A549 (cell line): Measurements from ENCODE around the gene RAD51B. TPM values are rescaled to one million over a fixed set of nuclear protein-coding genes. Genes with fewer than 3 reads are reported as not detected.
A peak's percentile ranks its signal among the peaks of the same experiment; 100 is the strongest.

ENCODE experiments used
- ATAC-seq, 2 experiments: fragments of 200-7000 bp in 1 of 2; fragments of >200 bp in 1 of 2; cut with Nextera tagmentation in 1 of 2; cut with Tn5 transposase in 1 of 2; 3 replicates each; pipeline versions ENCODE4 v1.8.0 to v1.9.1; 2018 to 2020; ENCODE audit warnings: mild to moderate bottlenecking in 1 of 2, moderate library complexity in 1 of 2
- CTCF ChIA-PET: fragments of 300-600 bp; sonication (Branson Sonifier 250); formaldehyde crosslinking; extraction: SDS; loops from one replicate; lab custom pipeline; 2021; ENCODE audit warnings: antibody characterized with exemption, inconsistent platforms; lab: Yijun Ruan, JAX
- POLR2A ChIA-PET: fragments of 350-600 bp; formaldehyde crosslinking; extraction: SDS; loops from one replicate; lab custom pipeline; 2021; ENCODE audit warnings: antibody characterized with exemption, inconsistent platforms; lab: Yijun Ruan, JAX
- DNase-seq, 2 experiments: peaks; one replicate each; pipeline versions ENCODE4 v3.0.0 to v3.0.0-alpha.2; 2011 to 2016; ENCODE audit warnings: low read depth in 1 of 2, low spot score in 1 of 2
- FAIRE-seq: peaks from 2 replicates; lab custom pipeline; 2011; peaks lifted over from hg19 to GRCh38; lab: Jason Lieb, UNC
- H3K27ac ChIP-seq, 2 experiments: fragments of >200 bp; sonication (Bioruptor Twin); formaldehyde crosslinking; 3 replicates each; pipeline ENCODE4 v1.5.1; 2016 to 2017
- H3K4me1 ChIP-seq: fragments of >200 bp; sonication (Bioruptor Twin); formaldehyde crosslinking; 3 replicates; pipeline ENCODE4 v1.6.1; 2016
- H3K4me2 ChIP-seq: fragments of >200 bp; sonication (Bioruptor Twin); formaldehyde crosslinking; 3 replicates; pipeline ENCODE4 v1.6.1; 2016
- H3K4me3 ChIP-seq: fragments of >200 bp; sonication (Bioruptor Twin); formaldehyde crosslinking; 3 replicates; pipeline ENCODE4 v1.5.1; 2016
- H3K9me3 ChIP-seq: fragments of >200 bp; sonication (Bioruptor Twin); formaldehyde crosslinking; 3 replicates; pipeline ENCODE4 v1.6.1; 2016
- CEBPB ChIP-seq, 2 experiments: fragments of >200 bp in 1 of 2; sonication (Bioruptor Twin) in 1 of 2; formaldehyde crosslinking in 1 of 2; IDR thresholded peaks; 2 replicates each; pipeline ENCODE4 v1.6.1; 2012 to 2016
- EHF ChIP-seq: fragments of 250-450 bp; sonication (Bioruptor Pico); IDR thresholded peaks from 2 replicates; pipeline ENCODE4 v1.5.0; 2020; ENCODE audit warnings: mild to moderate bottlenecking
- FOSB ChIP-seq: fragments of 250-450 bp; sonication (Bioruptor Pico); IDR thresholded peaks from 2 replicates; pipeline ENCODE4 v1.5.0; 2020; ENCODE audit warnings: mild to moderate bottlenecking, moderate library complexity
- FOSL2 ChIP-seq, 2 experiments: fragments of 450-650 bp in 1 of 2; fragments of >200 bp in 1 of 2; sonication (Bioruptor Twin) in 1 of 2; formaldehyde crosslinking; IDR thresholded peaks; 2 replicates each; pipeline versions ENCODE4 v1.5.0 to v1.6.1; 2016 to 2020; ENCODE audit warnings: mild to moderate bottlenecking in 1 of 2, moderate library complexity in 1 of 2
- FOXS1 ChIP-seq: fragments of 250-450 bp; sonication (Bioruptor Pico); IDR thresholded peaks from 2 replicates; pipeline ENCODE4 v1.5.0; 2020; ENCODE audit warnings: mild to moderate bottlenecking, moderate library complexity
- HDAC2 ChIP-seq: fragments of 200-600 bp; sonication (generic); IDR thresholded peaks from 2 replicates; pipeline ENCODE4 v1.6.1; 2016
- HOXA7 ChIP-seq: fragments of 250-450 bp; sonication (Bioruptor Pico); IDR thresholded peaks from 2 replicates; pipeline ENCODE4 v1.5.0; 2020; ENCODE audit warnings: mild to moderate bottlenecking, moderate library complexity
- HOXB5 ChIP-seq: fragments of 250-450 bp; sonication (Bioruptor Pico); IDR thresholded peaks from 2 replicates; pipeline ENCODE4 v1.5.0; 2020; ENCODE audit warnings: mild to moderate bottlenecking, moderate library complexity
- JUN ChIP-seq, 2 experiments: fragments of >200 bp; sonication (Bioruptor Twin); formaldehyde crosslinking; IDR thresholded peaks; 2 replicates in 1 of 2; 3 replicates in 1 of 2; pipeline ENCODE4 v1.6.1; 2016 to 2017
- KDM1A ChIP-seq: fragments of 200-600 bp; sonication (generic); IDR thresholded peaks from 2 replicates; pipeline ENCODE4 v1.6.1; 2016; ENCODE audit warnings: low read depth, mild to moderate bottlenecking
- MAZ ChIP-seq: fragments of 150-350 bp; IDR thresholded peaks from 2 replicates; pipeline ENCODE4 v1.6.1; 2014; ENCODE audit warnings: antibody characterized with exemption, low read depth, low read length, borderline replicate concordance
- POLR2A ChIP-seq: IDR thresholded peaks from 2 replicates; pipeline ENCODE4 v1.6.1; 2012; ENCODE audit warnings: mild to moderate bottlenecking, low read length
- RAD21 ChIP-seq, 2 experiments: fragments of >200 bp in 1 of 2; sonication (Bioruptor Twin) in 1 of 2; formaldehyde crosslinking in 1 of 2; IDR thresholded peaks in 1 of 2; conservative IDR thresholded peaks in 1 of 2; 2 replicates in 1 of 2; 3 replicates in 1 of 2; pipeline ENCODE4 v1.6.1; 2012 to 2018; ENCODE audit warnings: inconsistent platforms in 1 of 2
- RARB ChIP-seq: fragments of 250-450 bp; sonication (Bioruptor Pico); IDR thresholded peaks from 2 replicates; pipeline ENCODE4 v1.8.0; 2021; ENCODE audit warnings: mild to moderate bottlenecking, moderate library complexity
- RCOR1 ChIP-seq: fragments of 150-350 bp; IDR thresholded peaks from 2 replicates; pipeline ENCODE4 v1.6.1; 2014; ENCODE audit warnings: antibody characterized with exemption, low read length, low read depth
- RFX5 ChIP-seq: fragments of 450-650 bp; IDR thresholded peaks from 2 replicates; pipeline ENCODE4 v1.7.1; 2014; ENCODE audit warnings: antibody characterized with exemption, mild to moderate bottlenecking, moderate library complexity
- RNF2 ChIP-seq: fragments of 200-600 bp; sonication (generic); IDR thresholded peaks from 2 replicates; pipeline ENCODE4 v1.6.1; 2016; ENCODE audit warnings: low read depth, mild to moderate bottlenecking, antibody characterized with exemption, moderate library complexity, borderline replicate concordance
- SREBF2 ChIP-seq: fragments of 450-650 bp; IDR thresholded peaks from 2 replicates; pipeline ENCODE4 v1.6.1; 2014; ENCODE audit warnings: mild to moderate bottlenecking, moderate library complexity
- TP53 ChIP-seq: fragments of 250-450 bp; sonication (Bioruptor Pico); IDR thresholded peaks from 2 replicates; pipeline ENCODE4 v1.5.0; 2021; ENCODE audit warnings: mild to moderate bottlenecking, moderate library complexity
- ZC3H11A ChIP-seq: fragments of 450-650 bp; IDR thresholded peaks from 2 replicates; pipeline ENCODE4 v1.6.1; 2014; ENCODE audit warnings: antibody characterized with exemption, mild to moderate bottlenecking
- ZSCAN20 ChIP-seq: fragments of 250-450 bp; sonication (Bioruptor Pico); IDR thresholded peaks from 2 replicates; pipeline ENCODE4 v1.8.0; 2022; ENCODE audit warnings: mild to moderate bottlenecking, moderate library complexity
- whole genome bisulfite sequencing: methylation state at CpG from one replicate; pipeline ENCODE4 v1.1.6; 2017; ENCODE audit errors: missing lambda C conversion rate; 5-methylcytosine and 5-hydroxymethylcytosine counted together
- polyA plus RNA-seq, 4 experiments: library from polyadenylated mRNA; depleted of rRNA in 3 of 4; stranded (reverse); fragments of >200 nt; fragmentation: RNase III in 1 of 4; extraction: RNeasy Plus Mini Kit Qiagen cat#74134 plus additional on column Dnase treatment in 1 of 4; gene quantifications; 2 replicates in 3 of 4; 3 replicates in 1 of 4; pipeline ENCODE4 v1.2.3, GENCODE V29; 2011 to 2017
- TF ChIP-seq, protein P1 (sequence below): fragments of 150-350 bp; IDR thresholded peaks from 2 replicates; pipeline ENCODE4 v1.6.1; 2014; ENCODE audit warnings: low read depth, mild to moderate bottlenecking, low read length
- TF ChIP-seq, protein P2 (sequence below): fragments of 450-650 bp; IDR thresholded peaks from 2 replicates; pipeline ENCODE4 v1.6.1; 2014; ENCODE audit warnings: antibody characterized with exemption
- TF ChIP-seq, protein P3 (sequence below): fragments of 200-600 bp; sonication (generic); IDR thresholded peaks from 2 replicates; pipeline ENCODE4 v1.6.1; 2016; ENCODE audit warnings: antibody characterized with exemption, mild to moderate bottlenecking, moderate library complexity
- TF ChIP-seq, protein P4 (sequence below): fragments of 250-450 bp; sonication (Bioruptor Pico); IDR thresholded peaks from 2 replicates; pipeline ENCODE4 v1.5.0; 2020; ENCODE audit warnings: low read depth, mild to moderate bottlenecking, moderate library complexity
- TF ChIP-seq, protein P5 (sequence below): fragments of 250-450 bp; sonication (Bioruptor Pico); IDR thresholded peaks from 2 replicates; pipeline ENCODE4 v1.5.0; 2021; ENCODE audit warnings: mild to moderate bottlenecking, moderate library complexity, borderline replicate concordance

RAD51B gene
- polyA plus RNA-seq, 2 of the 4 experiments (the other 2 are of a cell fraction), result 7.2 to 10.8 TPM

DNA sequence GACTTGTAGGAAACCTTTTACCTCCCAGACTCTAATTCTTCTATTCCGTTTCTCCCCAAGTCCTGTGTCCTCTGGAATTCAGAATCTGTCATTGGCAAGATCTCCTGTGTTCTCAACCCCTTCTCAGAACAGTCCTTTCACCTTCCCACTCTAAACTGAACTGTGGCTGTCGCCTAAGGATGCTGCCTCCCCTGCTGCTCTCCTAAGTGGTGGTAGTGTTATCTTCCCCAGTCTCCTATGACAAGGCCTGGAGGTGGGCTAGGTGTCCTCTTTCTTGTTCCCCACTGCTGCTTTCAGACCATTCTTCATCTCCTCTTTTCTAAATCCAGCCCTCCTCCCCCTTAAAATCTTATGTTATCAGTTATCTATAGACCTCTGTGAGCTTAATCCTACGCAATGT lies 397.4 kb downstream of the RAD51B start:
- H3K4me1 ChIP-seq, result no peaks in the 10 kb centered on the region
- FAIRE-seq (no peak), ATAC-seq (no peak), DNase-seq (no peak)
- TF ChIP-seq RNF2 (no peak), JUN (IDR thresholded peaks at IDR 0.05) (no peak), TP53 (CRISPR knock-in tag) (no peak), POLR2A (no peak), EHF (no peak), RFX5 (no peak), RAD21 (conservative IDR thresholded peaks at IDR 0.05 in 1 of 2, IDR thresholded peaks at IDR 0.05 in 1 of 2) (no peak)
- TF ChIP-seq, protein P1, sequence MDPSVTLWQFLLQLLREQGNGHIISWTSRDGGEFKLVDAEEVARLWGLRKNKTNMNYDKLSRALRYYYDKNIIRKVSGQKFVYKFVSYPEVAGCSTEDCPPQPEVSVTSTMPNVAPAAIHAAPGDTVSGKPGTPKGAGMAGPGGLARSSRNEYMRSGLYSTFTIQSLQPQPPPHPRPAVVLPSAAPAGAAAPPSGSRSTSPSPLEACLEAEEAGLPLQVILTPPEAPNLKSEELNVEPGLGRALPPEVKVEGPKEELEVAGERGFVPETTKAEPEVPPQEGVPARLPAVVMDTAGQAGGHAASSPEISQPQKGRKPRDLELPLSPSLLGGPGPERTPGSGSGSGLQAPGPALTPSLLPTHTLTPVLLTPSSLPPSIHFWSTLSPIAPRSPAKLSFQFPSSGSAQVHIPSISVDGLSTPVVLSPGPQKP, result no peak
- CTCF ChIA-PET, result no interaction called here
- WGBS, result 97% methylated on average over 3 of the region's 3 CpGs
- POLR2A ChIA-PET, result no interaction called here
- H3K4me2 ChIP-seq, result no peak overlapping the region
- H3K27ac ChIP-seq, result peak overlapping the region in 1 of 2 experiments; percentile 61; a peak in 3 of 6 replicates
- H3K4me3 ChIP-seq, result no peak overlapping the region
- peaks cover 2% of the 10 kb centered on the region; the same call in 1 of the 3 replicates for H3K9me3 ChIP-seq

DNA sequence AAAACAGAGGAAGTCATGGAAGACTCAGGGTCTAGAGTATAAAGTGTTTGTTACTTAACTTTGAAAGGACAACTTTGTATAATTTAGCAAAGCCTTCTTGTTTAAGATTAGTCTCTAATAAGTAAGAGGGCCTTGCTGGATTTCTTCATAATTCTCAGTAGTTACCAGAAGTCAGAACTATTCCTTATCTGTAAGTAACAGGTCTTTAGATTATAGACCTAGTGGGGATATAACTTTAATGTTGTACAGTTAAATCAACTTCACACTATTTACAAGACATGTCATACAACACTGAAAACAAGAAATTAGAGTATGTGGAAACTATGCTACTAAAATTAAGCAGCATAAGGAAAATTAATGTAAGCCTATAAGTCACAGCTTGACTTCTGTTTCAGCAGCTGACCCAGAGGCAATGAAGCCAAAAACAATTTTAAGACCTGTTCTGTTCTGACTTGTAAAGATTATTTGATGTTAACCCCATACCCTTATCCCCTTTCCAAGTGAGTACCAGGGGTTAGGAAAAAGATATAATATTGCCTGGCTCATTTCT lies 398.3 kb downstream of the RAD51B start:
- CTCF ChIA-PET, result no interaction called here
- POLR2A ChIA-PET, result no interaction called here

DNA sequence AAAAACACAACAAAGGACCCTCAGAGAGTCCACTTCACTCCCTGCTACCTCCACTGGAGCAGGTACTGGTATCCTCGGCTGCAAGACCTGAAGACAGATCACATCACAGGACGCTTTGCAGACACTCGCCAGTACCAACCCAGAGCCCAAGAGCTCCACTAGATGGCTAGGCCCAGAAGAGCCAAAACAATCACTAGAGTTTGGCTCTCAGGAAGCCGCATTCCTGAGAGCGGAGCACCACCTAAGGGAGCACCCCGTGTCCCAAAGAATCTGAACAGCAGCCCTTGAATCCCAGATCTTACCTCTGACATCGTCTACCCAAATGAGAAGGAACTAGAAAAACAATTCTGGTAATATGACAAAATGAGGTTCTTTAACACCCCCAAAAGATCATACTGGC lies 399.8 kb downstream of the RAD51B start:
- WGBS, result 91% methylated on average over 7 of the region's 7 CpGs
- CTCF ChIA-PET, result interaction anchor here (1.0 kb wide), 1 partner anchor 9 kb away, joined by 4 read pairs; no protein-coding TSS in a partner anchor
- no peak for ATAC-seq

More for the DNA sequence above, 398.3 kb downstream of the RAD51B start:
- Histone ChIP-seq H3K4me3 (no peak overlapping the region), H3K4me2 (no peak overlapping the region), H3K4me1 (no peaks in the 10 kb centered on the region), H3K9me3 (no peaks in the 10 kb centered on the region), H3K27ac (peak overlapping the region in 1 of 2 experiments; percentile 68; a peak in 2 of 6 replicates)
- FAIRE-seq (no peak), ATAC-seq (no peak), DNase-seq (no peak)
- TF ChIP-seq HOXA7 (CRISPR knock-in tag), result no peak
- TF ChIP-seq FOSL2 (IDR thresholded peaks at IDR 0.05), result no peak
- TF ChIP-seq FOSL2 (CRISPR knock-in tag; IDR thresholded peaks at IDR 0.05), result no peak
- TF ChIP-seq ZC3H11A, result no peak
- no peak for TF ChIP-seq KDM1A
- no peak for TF ChIP-seq FOXS1
- TF ChIP-seq HOXB5, result no peak
- TF ChIP-seq SREBF2, result no peak
- TF ChIP-seq, protein P2, sequence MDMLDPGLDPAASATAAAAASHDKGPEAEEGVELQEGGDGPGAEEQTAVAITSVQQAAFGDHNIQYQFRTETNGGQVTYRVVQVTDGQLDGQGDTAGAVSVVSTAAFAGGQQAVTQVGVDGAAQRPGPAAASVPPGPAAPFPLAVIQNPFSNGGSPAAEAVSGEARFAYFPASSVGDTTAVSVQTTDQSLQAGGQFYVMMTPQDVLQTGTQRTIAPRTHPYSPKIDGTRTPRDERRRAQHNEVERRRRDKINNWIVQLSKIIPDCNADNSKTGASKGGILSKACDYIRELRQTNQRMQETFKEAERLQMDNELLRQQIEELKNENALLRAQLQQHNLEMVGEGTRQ, result no peak
- no peak for TF ChIP-seq ZSCAN20
- TF ChIP-seq, protein P3, sequence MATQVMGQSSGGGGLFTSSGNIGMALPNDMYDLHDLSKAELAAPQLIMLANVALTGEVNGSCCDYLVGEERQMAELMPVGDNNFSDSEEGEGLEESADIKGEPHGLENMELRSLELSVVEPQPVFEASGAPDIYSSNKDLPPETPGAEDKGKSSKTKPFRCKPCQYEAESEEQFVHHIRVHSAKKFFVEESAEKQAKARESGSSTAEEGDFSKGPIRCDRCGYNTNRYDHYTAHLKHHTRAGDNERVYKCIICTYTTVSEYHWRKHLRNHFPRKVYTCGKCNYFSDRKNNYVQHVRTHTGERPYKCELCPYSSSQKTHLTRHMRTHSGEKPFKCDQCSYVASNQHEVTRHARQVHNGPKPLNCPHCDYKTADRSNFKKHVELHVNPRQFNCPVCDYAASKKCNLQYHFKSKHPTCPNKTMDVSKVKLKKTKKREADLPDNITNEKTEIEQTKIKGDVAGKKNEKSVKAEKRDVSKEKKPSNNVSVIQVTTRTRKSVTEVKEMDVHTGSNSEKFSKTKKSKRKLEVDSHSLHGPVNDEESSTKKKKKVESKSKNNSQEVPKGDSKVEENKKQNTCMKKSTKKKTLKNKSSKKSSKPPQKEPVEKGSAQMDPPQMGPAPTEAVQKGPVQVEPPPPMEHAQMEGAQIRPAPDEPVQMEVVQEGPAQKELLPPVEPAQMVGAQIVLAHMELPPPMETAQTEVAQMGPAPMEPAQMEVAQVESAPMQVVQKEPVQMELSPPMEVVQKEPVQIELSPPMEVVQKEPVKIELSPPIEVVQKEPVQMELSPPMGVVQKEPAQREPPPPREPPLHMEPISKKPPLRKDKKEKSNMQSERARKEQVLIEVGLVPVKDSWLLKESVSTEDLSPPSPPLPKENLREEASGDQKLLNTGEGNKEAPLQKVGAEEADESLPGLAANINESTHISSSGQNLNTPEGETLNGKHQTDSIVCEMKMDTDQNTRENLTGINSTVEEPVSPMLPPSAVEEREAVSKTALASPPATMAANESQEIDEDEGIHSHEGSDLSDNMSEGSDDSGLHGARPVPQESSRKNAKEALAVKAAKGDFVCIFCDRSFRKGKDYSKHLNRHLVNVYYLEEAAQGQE, result no peak
- TF ChIP-seq TP53 (CRISPR knock-in tag), result no peak
- no peak for TF ChIP-seq HDAC2
- TF ChIP-seq RARB (CRISPR knock-in tag), result no peak

More for the DNA sequence above, 399.8 kb downstream of the RAD51B start:
- FAIRE-seq (no peak), DNase-seq (no peak)
- Histone ChIP-seq H3K27ac (peak overlapping the region in 1 of 2 experiments; percentile 39; a peak in 3 of 6 replicates), H3K4me1 (no peaks in the 10 kb centered on the region), H3K4me3 (no peak overlapping the region), H3K4me2 (no peak overlapping the region), H3K9me3 (no peaks in the 10 kb centered on the region)
- POLR2A ChIA-PET, result no interaction called here
- TF ChIP-seq RFX5 (no peak), RAD21 (conservative IDR thresholded peaks at IDR 0.05 in 1 of 2, IDR thresholded peaks at IDR 0.05 in 1 of 2) (no peak), CEBPB (IDR thresholded peaks at IDR 0.05) (no peak), TP53 (CRISPR knock-in tag) (no peak), KDM1A (no peak), FOSB (CRISPR knock-in tag) (no peak), MAZ (no peak), RCOR1 (no peak)
- TF ChIP-seq, protein P4, sequence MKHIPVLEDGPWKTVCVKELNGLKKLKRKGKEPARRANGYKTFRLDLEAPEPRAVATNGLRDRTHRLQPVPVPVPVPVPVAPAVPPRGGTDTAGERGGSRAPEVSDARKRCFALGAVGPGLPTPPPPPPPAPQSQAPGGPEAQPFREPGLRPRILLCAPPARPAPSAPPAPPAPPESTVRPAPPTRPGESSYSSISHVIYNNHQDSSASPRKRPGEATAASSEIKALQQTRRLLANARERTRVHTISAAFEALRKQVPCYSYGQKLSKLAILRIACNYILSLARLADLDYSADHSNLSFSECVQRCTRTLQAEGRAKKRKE (CRISPR knock-in tag), result no peak
- TF ChIP-seq, protein P5, sequence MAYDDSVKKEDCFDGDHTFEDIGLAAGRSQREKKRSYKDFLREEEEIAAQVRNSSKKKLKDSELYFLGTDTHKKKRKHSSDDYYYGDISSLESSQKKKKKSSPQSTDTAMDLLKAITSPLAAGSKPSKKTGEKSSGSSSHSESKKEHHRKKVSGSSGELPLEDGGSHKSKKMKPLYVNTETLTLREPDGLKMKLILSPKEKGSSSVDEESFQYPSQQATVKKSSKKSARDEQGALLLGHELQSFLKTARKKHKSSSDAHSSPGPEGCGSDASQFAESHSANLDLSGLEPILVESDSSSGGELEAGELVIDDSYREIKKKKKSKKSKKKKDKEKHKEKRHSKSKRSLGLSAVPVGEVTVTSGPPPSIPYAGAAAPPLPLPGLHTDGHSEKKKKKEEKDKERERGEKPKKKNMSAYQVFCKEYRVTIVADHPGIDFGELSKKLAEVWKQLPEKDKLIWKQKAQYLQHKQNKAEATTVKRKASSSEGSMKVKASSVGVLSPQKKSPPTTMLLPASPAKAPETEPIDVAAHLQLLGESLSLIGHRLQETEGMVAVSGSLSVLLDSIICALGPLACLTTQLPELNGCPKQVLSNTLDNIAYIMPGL, result no peak
